Endothelial cell of umbilical vein (primary cell): ENCODE results near the gene DOCK4. TPM values are rescaled to one million over a fixed set of nuclear protein-coding genes. Genes with fewer than 3 reads are reported as not detected.

Experiments used
- BruUV-seq: library from RNA; stranded (reverse); fragments of 400-500 nt; replicated peaks from 2 replicates; lab custom pipeline; 2021; lab: Mats Ljungman, UMichigan
- CTCF ChIA-PET: fragments of 300-600, 350-600 bp; sonication (Branson Sonifier 250); formaldehyde crosslinking; loops from one replicate; lab custom pipeline; 2021; ENCODE audit warnings: antibody characterized with exemption, inconsistent platforms; lab: Charles Lee
- POLR2A ChIA-PET: fragments of 300-600, 350-600 bp; sonication (Branson Sonifier 250); formaldehyde crosslinking; loops from one replicate; lab custom pipeline; 2021; ENCODE audit warnings: antibody characterized with exemption, inconsistent platforms; lab: Charles Lee
- DNase-seq: peaks from one replicate; pipeline ENCODE4 v3.0.0-alpha.2; 2011; ENCODE audit warnings: low read depth, low spot score
- FAIRE-seq: peaks from 2 replicates; lab custom pipeline; 2011; peaks lifted over from hg19 to GRCh38; lab: Jason Lieb, UNC
- H2AFZ ChIP-seq: 2 replicates; pipeline ENCODE4 v1.6.0; 2012; ENCODE audit warnings: low read depth, low read length, control low read depth, inconsistent platforms
- H3K27ac ChIP-seq: 2 replicates; pipeline ENCODE4 v1.5.1; 2011; ENCODE audit warnings: low read depth, mild to moderate bottlenecking, control low read depth, low read length, moderate library complexity; ENCODE audit not compliant: insufficient read depth
- H3K27me3 ChIP-seq, 2 experiments: 2 replicates each; pipeline versions ENCODE4 v1.6.0 to v1.6.1; 2011; ENCODE audit warnings: low read length in 2 of 2, mixed read lengths in 1 of 2; ENCODE audit not compliant: control insufficient read depth in 2 of 2, insufficient read depth in 2 of 2
- H3K36me3 ChIP-seq, 2 experiments: 2 replicates in 1 of 2; 3 replicates in 1 of 2; pipeline ENCODE4 v1.5.1; 2011; ENCODE audit warnings: low read length in 2 of 2, mild to moderate bottlenecking in 1 of 2, moderate library complexity in 1 of 2; ENCODE audit not compliant: control insufficient read depth in 2 of 2, insufficient read depth in 2 of 2; ENCODE audit errors: extremely low read depth in 1 of 2
- H3K4me1 ChIP-seq: 3 replicates; pipeline ENCODE4 v1.5.1; 2011; ENCODE audit warnings: mild to moderate bottlenecking, low read length; ENCODE audit not compliant: control insufficient read depth, insufficient read depth; ENCODE audit errors: extremely low read depth
- H3K4me2 ChIP-seq: 2 replicates; pipeline ENCODE4 v1.6.1; 2011; ENCODE audit warnings: low read length, control low read depth, mixed read lengths; ENCODE audit not compliant: insufficient read depth
- H3K4me3 ChIP-seq, 3 experiments: fragments of 200-600 bp in 1 of 3; sonication (generic), shearing (Covaris generic) in 1 of 3; replicated peaks in 1 of 3; 2 replicates each; pipeline ENCODE4 v1.5.1; 2011 to 2016; ENCODE audit warnings: control low read depth in 3 of 3, low read length in 3 of 3, mild to moderate bottlenecking in 2 of 3, inconsistent platforms in 1 of 3, low read depth in 1 of 3, moderate library complexity in 1 of 3; ENCODE audit not compliant: insufficient read depth in 1 of 3
- H3K79me2 ChIP-seq: 2 replicates; pipeline ENCODE4 v1.6.0; 2012; ENCODE audit warnings: low read length, inconsistent platforms; ENCODE audit not compliant: control insufficient read depth, insufficient read depth
- H3K9ac ChIP-seq: replicated peaks from 2 replicates; pipeline ENCODE3; 2011; ENCODE audit warnings: low read length, control low read depth; ENCODE audit not compliant: insufficient read depth; ENCODE audit errors: extremely low read depth
- H3K9me1 ChIP-seq: replicated peaks from 3 replicates; pipeline ENCODE4 v1.6.0; 2011; ENCODE audit warnings: mild to moderate bottlenecking, low read length; ENCODE audit not compliant: control insufficient read depth, insufficient read depth; ENCODE audit errors: extremely low read depth
- H3K9me3 ChIP-seq: replicated peaks from 2 replicates; pipeline ENCODE4 v1.5.1; 2012; ENCODE audit warnings: low read length, inconsistent platforms; ENCODE audit not compliant: control insufficient read depth, insufficient read depth
- H4K20me1 ChIP-seq: replicated peaks from 2 replicates; pipeline ENCODE3; 2011; ENCODE audit warnings: mild to moderate bottlenecking, low read length; ENCODE audit not compliant: control insufficient read depth, insufficient read depth; ENCODE audit errors: extremely low read depth
- EZH2 ChIP-seq: IDR thresholded peaks from 2 replicates; pipeline ENCODE4 v1.6.1; 2012; ENCODE audit warnings: borderline replicate concordance, low read depth, mild to moderate bottlenecking, moderate library complexity, low read length, inconsistent platforms; ENCODE audit not compliant: severe bottlenecking
- FOS ChIP-seq: IDR thresholded peaks from 2 replicates; pipeline ENCODE4 v1.6.1; 2011; ENCODE audit warnings: mild to moderate bottlenecking, low read length, moderate library complexity, borderline replicate concordance; ENCODE audit not compliant: insufficient read depth
- GATA2 ChIP-seq: IDR thresholded peaks from 2 replicates; pipeline ENCODE4 v1.7.0; 2011; ENCODE audit warnings: low read depth, mild to moderate bottlenecking, moderate library complexity, mixed read lengths, low read length; ENCODE audit not compliant: insufficient read length, insufficient read depth
- JUN ChIP-seq: IDR thresholded peaks from 2 replicates; pipeline ENCODE4 v1.6.1; 2011; ENCODE audit warnings: borderline replicate concordance, low read depth; ENCODE audit not compliant: insufficient read length, insufficient read depth
- MYC ChIP-seq: IDR thresholded peaks from one replicate; pipeline ENCODE4 v1.6.1; 2011; ENCODE audit warnings: mild to moderate bottlenecking, low read depth, low read length
- POLR2A ChIP-seq: IDR thresholded peaks from 2 replicates; pipeline ENCODE4 v1.6.1; 2012; ENCODE audit warnings: low read depth, mild to moderate bottlenecking, control low read depth, low read length
- POLR2AphosphoS5 ChIP-seq: IDR thresholded peaks from 2 replicates; pipeline ENCODE4 v1.6.1; 2012; ENCODE audit warnings: low read depth, mild to moderate bottlenecking, control low read depth, low read length, moderate library complexity; ENCODE audit not compliant: insufficient read depth
- dilution Hi-C: fragments of 300-500 bp; cut with MboI; formaldehyde crosslinking; loops from one replicate; pipeline ENCODE4 v1.15.0; 2019; ENCODE audit warnings: low sequenced_read_pairs; ENCODE audit not compliant: extremely low pct_ligation_motif_present
- intact Hi-C: fragments of 100-400 bp; cut with micrococcal nuclease; formaldehyde crosslinking; loops from one replicate; pipeline ENCODE4 v1.10.0; 2022
- polyA plus RNA-seq, 4 experiments: library from polyadenylated mRNA; depleted of rRNA in 3 of 4; stranded (reverse) in 3 of 4; unstranded in 1 of 4; fragments of >200 nt; gene quantifications; 2 replicates each; pipeline versions ENCODE4 v1.2.1 to v1.2.3, GENCODE V29; 2011 to 2012; ENCODE audit warnings: missing spikeins in 1 of 4
- total RNA-seq: library from RNA; stranded (reverse); gene quantifications from 2 replicates; pipeline ENCODE4 v1.2.3, GENCODE V29; 2021
- TF ChIP-seq, protein P1 (sequence below), 2 donors: IDR thresholded peaks; 1 replicate in 1 of 2; 2 replicates in 1 of 2; pipeline ENCODE4 v1.5.1; 2011; ENCODE audit warnings: low read length in 2 of 2, mild to moderate bottlenecking in 2 of 2, moderate library complexity in 2 of 2, control low read depth in 1 of 2, inconsistent platforms in 1 of 2, low read depth in 1 of 2; ENCODE audit not compliant: insufficient read depth in 1 of 2; ENCODE audit errors: extremely low read depth in 1 of 2
- TF ChIP-seq, protein P2 (sequence below): IDR thresholded peaks from 2 replicates; pipeline ENCODE4 v1.6.1; 2011; ENCODE audit not compliant: insufficient read depth, insufficient read length

The DOCK4 gene
- total and polyA plus RNA-seq, 2 donors (not counting 3 experiments of a cell fraction or from before 2014, with no cell fraction given) = 47.4 to 164 TPM

DNA sequence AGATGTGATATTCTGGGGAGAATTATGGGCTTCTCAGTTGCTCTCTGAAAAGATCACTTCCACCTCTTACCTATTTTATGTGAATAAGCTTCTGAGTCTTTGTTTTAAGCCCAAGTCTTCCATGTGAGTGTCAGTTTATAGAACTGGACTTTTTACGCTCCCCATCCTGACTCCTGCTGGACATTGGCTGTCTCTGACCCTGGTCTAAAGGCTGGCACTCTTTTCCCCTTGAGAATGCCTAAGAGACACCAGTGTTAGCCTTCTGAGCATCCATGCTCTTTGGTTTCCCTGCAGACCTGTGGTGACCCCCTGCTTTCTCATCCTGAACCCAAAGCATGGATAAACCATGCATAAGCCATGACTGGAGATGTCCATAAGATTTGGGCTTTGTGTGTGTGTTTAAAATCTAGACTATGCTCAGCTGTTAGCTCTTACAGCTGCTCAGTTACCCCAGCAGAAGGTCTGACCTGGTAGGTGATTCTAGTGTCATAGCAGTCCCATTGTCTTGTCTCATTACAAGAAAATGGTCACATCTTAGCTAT is 495.3 kb downstream of the DOCK4 start:
- no peak overlapping the region for H3K4me2 ChIP-seq
- H3K27me3 ChIP-seq = no peaks in the 10 kb centered on the region
- no peak overlapping the region for H2AFZ ChIP-seq
- no peaks in the 10 kb centered on the region for H4K20me1 ChIP-seq
- H3K4me3 ChIP-seq = no peak overlapping the region
- H3K9me3 ChIP-seq = no peaks in the 10 kb centered on the region
- peaks cover 4% of the 10 kb centered on the region for H3K4me1 ChIP-seq
- BruUV-seq = no TSS peak
- intact Hi-C loops = no loop called here
- DNase-seq (no peak), FAIRE-seq (no peak)
- no peak overlapping the region for H3K27ac ChIP-seq
- no peaks in the 10 kb centered on the region for H3K36me3 ChIP-seq
- ChIA-PET POLR2A (no interaction called here), CTCF (interaction anchor here (1.2 kb wide), 1 partner anchor 14 kb away, joined by 3 read pairs; no protein-coding TSS in a partner anchor)
- no peaks in the 10 kb centered on the region for H3K9me1 ChIP-seq
- no peak for TF ChIP-seq POLR2AphosphoS5
- no peak for TF ChIP-seq GATA2
- TF ChIP-seq, protein P1, sequence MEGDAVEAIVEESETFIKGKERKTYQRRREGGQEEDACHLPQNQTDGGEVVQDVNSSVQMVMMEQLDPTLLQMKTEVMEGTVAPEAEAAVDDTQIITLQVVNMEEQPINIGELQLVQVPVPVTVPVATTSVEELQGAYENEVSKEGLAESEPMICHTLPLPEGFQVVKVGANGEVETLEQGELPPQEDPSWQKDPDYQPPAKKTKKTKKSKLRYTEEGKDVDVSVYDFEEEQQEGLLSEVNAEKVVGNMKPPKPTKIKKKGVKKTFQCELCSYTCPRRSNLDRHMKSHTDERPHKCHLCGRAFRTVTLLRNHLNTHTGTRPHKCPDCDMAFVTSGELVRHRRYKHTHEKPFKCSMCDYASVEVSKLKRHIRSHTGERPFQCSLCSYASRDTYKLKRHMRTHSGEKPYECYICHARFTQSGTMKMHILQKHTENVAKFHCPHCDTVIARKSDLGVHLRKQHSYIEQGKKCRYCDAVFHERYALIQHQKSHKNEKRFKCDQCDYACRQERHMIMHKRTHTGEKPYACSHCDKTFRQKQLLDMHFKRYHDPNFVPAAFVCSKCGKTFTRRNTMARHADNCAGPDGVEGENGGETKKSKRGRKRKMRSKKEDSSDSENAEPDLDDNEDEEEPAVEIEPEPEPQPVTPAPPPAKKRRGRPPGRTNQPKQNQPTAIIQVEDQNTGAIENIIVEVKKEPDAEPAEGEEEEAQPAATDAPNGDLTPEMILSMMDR (IDR thresholded peaks at IDR 0.05; ENCODE audit: extremely low read depth in 1 of 2, insufficient read depth in 1 of 2, low read depth in 1 of 2, low read length in 2 of 2) = no peak
- TF ChIP-seq, protein P2, sequence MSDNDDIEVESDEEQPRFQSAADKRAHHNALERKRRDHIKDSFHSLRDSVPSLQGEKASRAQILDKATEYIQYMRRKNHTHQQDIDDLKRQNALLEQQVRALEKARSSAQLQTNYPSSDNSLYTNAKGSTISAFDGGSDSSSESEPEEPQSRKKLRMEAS = no peak
- no peak for TF ChIP-seq JUN
- TF ChIP-seq POLR2A = no peak
- no peak for TF ChIP-seq FOS
- no peak for TF ChIP-seq MYC
- TF ChIP-seq EZH2 = no peak
- H3K9ac ChIP-seq = no peak overlapping the region
- no peaks in the 10 kb centered on the region for H3K79me2 ChIP-seq
- dilution Hi-C loops = no loop called here
